ENCODE results near the gene ZEB2. TPM values are rescaled to one million over a fixed set of nuclear protein-coding genes. Genes with fewer than 3 reads are reported as not detected.
A peak's percentile ranks its signal among the peaks of the same experiment; 100 is the strongest.

ZEB2 gene
- total RNA-seq, 4 donors from 2014 or later: 21.7 to 52.1 (median 37.9) TPM

GRCh38 chr2:144453486-144454158 is 66.3 kb downstream of the ZEB2 start:
- no peaks in the 10 kb centered on the region for H3K27me3 ChIP-seq
- WGBS, 2 donors: 89 to 91% methylated on average over 5 of the region's 5 CpGs
- DNase-seq: no peak
- H3K36me3 ChIP-seq: no peaks in the 10 kb centered on the region
- H3K4me1 ChIP-seq: no peaks in the 10 kb centered on the region
- intact Hi-C loops (cut with DNase I): no loop called here
- no peak overlapping the region for H3K27ac ChIP-seq
- no peaks in the 10 kb centered on the region for H3K9me3 ChIP-seq
- TF ChIP-seq CTCF (IDR thresholded peaks at IDR 0.05) (no peak), POLR2A (IDR thresholded peaks at IDR 0.05) (no peak)
- H3K4me3 ChIP-seq (replicated peaks in 1 of 3): no peak overlapping the region

- Histone ChIP-seq H3K4me1 (no peaks in the 10 kb centered on the region), H3K27ac (no peak overlapping the region), H3K36me3 (no peaks in the 10 kb centered on the region), H3K27me3 (no peaks in the 10 kb centered on the region), H3K4me3 (replicated peaks in 1 of 3) (no peak overlapping the region), H3K9me3 (no peaks in the 10 kb centered on the region)
- TF ChIP-seq CTCF (IDR thresholded peaks at IDR 0.05) (no peak), POLR2A (IDR thresholded peaks at IDR 0.05) (no peak)
- DNase-seq: no peak
- intact Hi-C loops (cut with DNase I): no loop called here
- WGBS, 2 donors: 73 to 81% methylated on average over 4 of the region's 4 CpGs
Measured at GRCh38 chr2:144452989-144453336, 67.0 kb downstream of the ZEB2 start.

- no peaks in the 10 kb centered on the region for H3K9me3 ChIP-seq
- WGBS, 2 donors: 42 to 43% methylated on average over 15 of the region's 15 CpGs
- H3K27ac ChIP-seq: peak overlapping the region in 1 of 3 donors; percentile 24
- TF ChIP-seq POLR2A (IDR thresholded peaks at IDR 0.05) (no peak), CTCF (IDR thresholded peaks at IDR 0.05) (peak in 1 of 6 experiments; percentile 20)
- DNase-seq: no peak
- H3K27me3 ChIP-seq: no peaks in the 10 kb centered on the region
- H3K4me3 ChIP-seq (replicated peaks in 1 of 3): no peak overlapping the region
- no peaks in the 10 kb centered on the region for H3K36me3 ChIP-seq
- intact Hi-C loops (cut with DNase I): no loop called here
- no peaks in the 10 kb centered on the region for H3K4me1 ChIP-seq
Measured at GRCh38 chr2:144452169-144452988, 67.5 kb downstream of the ZEB2 start.

GRCh38 chr2:144451443-144451842 is 68.5 kb downstream of the ZEB2 start:
- no peaks in the 10 kb centered on the region for H3K9me3 ChIP-seq
- no peak for DNase-seq
- H3K4me1 ChIP-seq: no peaks in the 10 kb centered on the region
- H3K36me3 ChIP-seq: no peaks in the 10 kb centered on the region
- no peak overlapping the region for H3K4me3 ChIP-seq (replicated peaks in 1 of 3)
- no peak overlapping the region for H3K27ac ChIP-seq
- intact Hi-C loops (cut with DNase I): no loop called here
- H3K27me3 ChIP-seq: no peaks in the 10 kb centered on the region
- 94 to 96% methylated on average over 2 of the region's 2 CpGs for WGBS, 2 donors
- TF ChIP-seq POLR2A (IDR thresholded peaks at IDR 0.05) (no peak), CTCF (IDR thresholded peaks at IDR 0.05) (no peak)

- no peaks in the 10 kb centered on the region for H3K36me3 ChIP-seq
- H3K27me3 ChIP-seq: no peaks in the 10 kb centered on the region
- no peak overlapping the region for H3K27ac ChIP-seq
- intact Hi-C loops (cut with DNase I): no loop called here
- DNase-seq: peak; percentile 23 to 43
- H3K4me1 ChIP-seq: no peaks in the 10 kb centered on the region
- TF ChIP-seq POLR2A (IDR thresholded peaks at IDR 0.05): no peak
- peak in 3 of 6 experiments; percentile 26 to 33 (median 32) for TF ChIP-seq CTCF (IDR thresholded peaks at IDR 0.05)
- H3K9me3 ChIP-seq: no peaks in the 10 kb centered on the region
- 60 to 62% methylated on average over 7 of the region's 7 CpGs for WGBS, 2 donors
- no peak overlapping the region for H3K4me3 ChIP-seq (replicated peaks in 1 of 3)
Measured at GRCh38 chr2:144449028-144449406, 70.9 kb downstream of the ZEB2 start.

Measured in thyroid gland (tissue), 4 donors.